Measurements from ENCODE around the gene CCNK.

The CCNK gene

GRCh38 chr14:99535908-99536778 lies 54.9 kb downstream of the CCNK start:
- DNase-seq (ENCODE audit: low read depth) = no peak

DNA sequence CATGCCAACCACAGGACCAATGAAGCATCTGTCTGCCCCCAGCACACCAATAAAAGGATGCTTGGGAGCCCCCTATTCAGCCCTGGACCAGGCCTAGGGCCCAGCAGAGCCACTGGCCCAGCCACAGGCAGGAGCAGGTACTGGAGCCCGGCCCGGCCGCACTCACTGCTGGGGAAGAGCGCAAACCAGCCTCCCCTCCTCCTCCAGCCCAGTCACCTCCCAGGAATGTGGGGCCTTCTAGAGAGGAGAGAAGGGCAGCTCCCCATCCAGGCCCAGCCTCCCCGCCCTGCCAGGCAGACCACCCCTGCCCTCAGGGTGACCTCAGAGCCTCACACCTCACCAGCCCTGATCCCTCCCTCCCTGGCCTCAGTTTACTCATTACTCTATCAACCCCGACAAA lies 56.2 kb downstream of the CCNK start:
- no peak for DNase-seq (ENCODE audit: low read depth)

GRCh38 chr14:99538275-99538674 lies 57.1 kb downstream of the CCNK start:
- DNase-seq (ENCODE audit: low read depth) = no peak

- no peak for DNase-seq (ENCODE audit: low read depth)
These were observed 57.5 kb downstream of the CCNK start for GRCh38 chr14:99538733-99539132.

DNA sequence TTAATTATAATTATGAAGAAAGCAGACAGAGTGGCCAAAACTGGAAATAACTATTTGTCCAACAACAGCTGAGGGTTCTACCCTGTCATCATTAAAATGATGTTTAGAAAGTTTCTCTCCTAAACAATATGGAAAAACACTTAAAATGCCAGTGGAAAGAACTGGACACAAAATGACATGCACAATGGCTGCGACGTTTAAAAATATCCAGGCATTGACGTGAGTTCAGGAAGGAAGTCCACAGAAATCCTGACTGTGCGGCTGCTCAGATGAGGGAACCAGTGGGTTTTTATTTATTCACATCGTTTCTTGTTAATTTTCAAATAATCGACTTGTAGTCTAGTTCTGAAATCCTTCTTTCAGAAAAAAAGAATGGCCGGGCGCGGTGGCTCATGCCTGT lies 58.3 kb downstream of the CCNK start:
- DNase-seq (ENCODE audit: low read depth) = no peak

GRCh38 chr14:99540196-99541032 lies 59.2 kb downstream of the CCNK start:
- no peak for DNase-seq (ENCODE audit: low read depth)

GRCh38 chr14:99541211-99541610 lies 60.0 kb downstream of the CCNK start:
- no peak for DNase-seq (ENCODE audit: low read depth)

DNA sequence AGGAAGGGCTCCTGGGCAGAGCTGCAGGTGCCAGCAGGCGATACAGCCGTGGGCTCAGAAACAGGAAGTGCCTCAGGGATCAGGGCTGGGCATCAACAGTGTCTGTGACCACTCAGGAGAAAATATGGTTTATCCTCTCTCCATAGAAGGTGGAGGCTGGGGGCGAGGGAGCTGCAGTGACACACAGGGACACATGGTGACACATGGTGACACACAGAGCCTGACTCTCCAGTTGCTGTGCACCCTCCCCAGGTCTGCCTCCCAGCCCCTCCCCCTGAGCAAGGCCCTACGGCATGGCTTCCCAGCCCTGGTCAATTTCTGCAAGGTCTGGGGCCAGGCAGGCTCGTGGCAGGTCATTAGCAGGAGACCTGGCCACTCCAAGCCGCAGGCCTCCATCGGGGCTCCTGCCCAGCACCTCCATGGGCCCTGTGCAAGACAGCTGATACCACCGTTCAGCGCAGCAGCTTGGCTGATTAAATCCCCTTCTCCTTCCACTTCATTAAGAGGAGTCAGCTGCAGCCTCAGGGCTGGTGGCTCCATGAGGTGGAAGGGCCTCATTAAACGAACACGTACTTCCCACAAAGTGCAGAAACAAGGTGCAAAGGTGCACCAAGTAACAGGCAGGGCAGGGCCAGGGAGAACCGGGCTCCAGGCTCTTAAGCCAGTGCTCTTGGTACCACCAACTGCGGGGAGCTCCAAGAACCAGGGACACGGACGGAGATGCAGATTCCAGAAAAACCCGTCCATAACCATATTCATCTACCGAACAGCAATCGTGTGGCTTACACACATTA lies 60.7 kb downstream of the CCNK start:
- DNase-seq (ENCODE audit: low read depth) = no peak

DNA sequence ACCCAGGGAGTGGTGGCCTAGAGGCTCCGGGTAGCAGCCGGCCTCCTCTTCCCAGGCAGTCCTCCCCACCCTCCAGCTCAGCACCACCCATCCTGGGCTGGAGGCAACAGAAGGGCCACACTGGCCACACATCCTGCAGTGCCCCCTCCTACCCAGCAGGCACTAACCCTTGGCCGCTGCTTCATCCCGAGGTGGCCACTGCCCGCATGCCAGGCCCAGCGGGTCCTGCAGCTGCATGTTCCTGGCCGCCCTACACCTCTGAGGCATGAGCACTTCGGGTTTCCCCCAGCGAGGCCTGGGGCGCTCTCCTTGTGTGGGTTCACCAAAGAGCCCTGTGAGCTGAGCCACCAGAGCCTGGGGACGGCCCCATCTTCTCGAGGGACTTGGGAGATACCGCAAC lies 61.4 kb downstream of the CCNK start:
- no peak for DNase-seq (ENCODE audit: low read depth)

- no peak for DNase-seq (ENCODE audit: low read depth)
These were observed 62.2 kb downstream of the CCNK start for GRCh38 chr14:99543370-99543769.

DNA sequence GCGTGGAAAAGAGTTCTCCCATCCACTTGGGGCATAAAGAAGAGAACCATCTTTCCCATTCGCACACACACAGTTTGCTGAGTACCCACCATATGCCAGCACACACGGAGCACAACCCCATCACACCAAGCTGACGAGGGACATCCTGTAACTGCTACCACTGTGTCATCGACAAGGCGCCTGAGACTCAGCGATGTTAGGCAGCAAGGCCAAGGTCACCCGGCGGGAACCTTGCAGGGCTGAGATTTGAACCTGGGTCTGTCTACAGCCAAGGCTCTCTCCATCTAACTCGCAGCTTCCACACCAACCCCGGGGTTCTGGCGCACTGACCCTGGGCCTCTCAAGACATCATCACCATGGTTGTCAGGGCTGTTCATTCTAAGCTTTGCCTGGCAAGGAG lies 62.8 kb downstream of the CCNK start:
- DNase-seq (ENCODE audit: low read depth) = no peak

- no peak for DNase-seq (ENCODE audit: low read depth)
These were observed 63.8 kb downstream of the CCNK start for GRCh38 chr14:99544991-99545390.

DNA sequence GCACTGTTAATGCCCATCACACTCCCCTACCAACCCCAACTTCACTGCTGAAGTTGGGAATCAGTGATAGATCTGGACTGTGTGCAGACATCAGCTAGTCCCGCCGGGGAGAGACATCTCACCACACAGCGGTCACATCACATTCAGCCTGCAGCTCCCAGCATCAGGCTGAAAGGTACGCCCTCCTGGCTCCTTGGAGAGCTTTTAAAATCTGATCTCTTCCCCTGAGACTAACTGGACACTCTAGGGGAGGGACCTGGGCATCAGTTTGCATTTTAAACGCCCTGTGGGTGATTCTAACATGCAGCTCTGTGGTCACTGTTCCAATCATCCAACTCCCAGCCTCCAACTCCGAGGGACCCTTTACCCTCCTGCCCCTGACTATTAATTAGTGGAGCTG lies 64.4 kb downstream of the CCNK start:
- DNase-seq (ENCODE audit: low read depth) = no peak

DNA sequence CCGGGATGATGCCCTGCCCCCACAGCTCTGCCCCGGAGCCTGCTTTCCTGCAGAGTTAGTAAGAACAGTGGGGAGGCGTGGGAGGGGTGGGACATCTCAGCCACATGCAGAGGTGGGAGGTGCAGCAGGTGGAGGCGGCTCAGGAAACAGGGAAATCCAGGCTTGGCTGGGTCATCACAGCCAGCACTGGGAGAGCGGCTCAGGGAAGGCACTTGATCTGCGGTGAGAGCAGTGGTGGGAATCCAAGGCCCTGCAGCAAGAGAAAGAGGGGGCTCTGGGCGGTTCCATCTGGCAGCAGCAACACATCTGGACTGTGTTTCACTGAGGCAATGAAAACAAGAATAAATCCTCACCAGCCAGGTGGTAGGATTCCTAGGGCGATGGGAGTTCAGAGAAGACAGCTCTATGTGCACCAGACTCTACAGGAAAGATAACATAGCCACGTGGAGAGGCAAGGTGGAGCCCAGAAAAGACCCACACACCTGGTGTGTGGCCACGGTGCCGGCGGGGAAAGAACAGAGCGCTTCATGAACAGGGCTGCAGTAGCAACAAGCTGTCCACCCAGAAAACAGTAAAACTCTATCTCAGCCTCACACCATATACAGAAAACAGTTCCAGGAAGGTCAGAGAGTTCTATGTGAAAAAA lies 65.1 kb downstream of the CCNK start:
- no peak for DNase-seq (ENCODE audit: low read depth)

DNA sequence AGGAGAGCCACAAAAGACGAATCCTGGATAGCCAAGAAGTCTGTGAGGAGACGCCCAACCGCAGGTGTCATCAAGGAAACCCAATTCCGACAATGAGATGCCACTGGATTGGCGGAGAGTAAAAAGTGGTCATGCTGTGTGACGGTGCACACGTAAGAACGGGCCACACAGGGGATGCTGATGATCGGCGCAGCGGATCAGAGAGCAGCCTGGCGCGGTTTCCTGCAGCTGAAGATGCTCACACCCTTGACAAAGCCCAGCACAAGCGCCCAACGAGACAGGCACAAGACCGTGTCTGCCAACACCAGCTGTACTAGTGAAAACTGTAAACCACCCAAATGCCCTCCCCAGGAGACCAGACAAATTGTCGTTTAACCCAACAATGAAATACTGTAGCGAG lies 67.0 kb downstream of the CCNK start:
- DNase-seq (ENCODE audit: low read depth) = no peak

DNA sequence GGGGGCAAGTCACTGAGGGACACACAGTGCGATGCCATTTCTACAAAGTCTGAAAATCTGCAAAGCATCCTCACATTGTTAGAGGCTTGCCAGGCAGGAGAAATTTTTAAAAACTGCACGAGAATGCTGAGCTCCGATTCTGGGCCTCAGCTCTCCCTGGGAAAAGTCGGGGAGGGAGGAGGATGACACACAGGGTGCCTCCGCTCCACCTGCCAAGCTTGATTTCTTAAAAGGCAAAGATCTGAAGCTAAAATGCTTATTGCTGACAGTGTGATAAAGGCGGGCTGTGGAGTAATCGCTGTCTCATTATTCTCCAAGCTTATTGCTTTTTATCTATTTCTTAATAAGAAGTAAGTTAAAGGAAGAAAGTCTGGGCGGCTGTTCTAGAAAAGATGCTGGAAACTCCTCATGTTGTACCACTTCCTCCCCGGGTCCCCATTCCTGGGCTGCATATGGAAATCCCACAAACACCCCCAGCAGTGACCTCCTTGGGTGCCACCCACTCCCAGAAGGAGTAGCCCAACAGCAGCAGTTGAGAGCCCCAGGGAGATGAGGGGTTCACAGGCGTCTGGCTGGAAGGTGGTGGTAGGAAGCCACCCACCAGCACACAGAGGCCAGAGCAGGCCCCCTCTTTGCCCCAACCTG lies 67.8 kb downstream of the CCNK start:
- no peak for DNase-seq (ENCODE audit: low read depth)

- no peak for DNase-seq (ENCODE audit: low read depth)
These were observed 68.5 kb downstream of the CCNK start for GRCh38 chr14:99549684-99550083.

- DNase-seq (ENCODE audit: low read depth) = no peak
These were observed 69.3 kb downstream of the CCNK start for GRCh38 chr14:99550387-99550992.

GRCh38 chr14:99551034-99551922 lies 70.1 kb downstream of the CCNK start:
- no peak for DNase-seq (ENCODE audit: low read depth)

DNA sequence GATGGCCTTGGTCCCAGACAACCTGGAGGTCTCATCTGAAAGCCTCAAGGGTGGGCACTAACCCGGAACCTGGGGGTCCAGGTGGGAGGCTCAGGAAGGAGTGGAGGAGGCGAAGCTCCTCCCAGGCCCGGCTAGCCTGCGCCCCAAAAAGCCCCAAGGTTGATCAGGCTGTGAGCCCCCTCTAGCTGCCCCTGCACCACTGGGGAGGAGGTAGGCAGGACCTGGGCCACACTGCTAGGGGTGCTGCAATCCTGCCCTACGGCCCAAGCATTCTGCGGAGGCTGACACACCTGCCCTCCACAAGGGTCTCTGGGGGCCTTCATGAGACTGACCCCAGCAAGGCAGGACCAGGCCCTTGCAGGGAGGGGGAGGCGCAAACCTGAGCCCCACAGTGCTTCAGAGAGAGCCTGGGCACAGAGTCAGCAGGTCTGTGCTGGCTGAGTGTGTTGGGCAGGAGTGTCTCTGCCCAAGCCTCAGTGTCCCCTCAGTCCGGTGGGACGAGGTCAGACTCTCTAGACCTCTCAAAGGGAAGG lies 70.9 kb downstream of the CCNK start:
- no peak for DNase-seq (ENCODE audit: low read depth)

Measured in stimulated activated CD8-positive, alpha-beta memory T cell treated with anti-CD3 and anti-CD28 coated beads, Interleukin-7, amount 100 ng/mL, for 24 hours (primary cell).